Hepatocyte (in vitro differentiated cells): Measurements from ENCODE around the gene SP7. TPM values are rescaled to one million over a fixed set of nuclear protein-coding genes. Genes with fewer than 3 reads are reported as not detected.
"Not testable (repeated sequence)": the region's sequence is repeated elsewhere in the genome, so short reads cannot be mapped to it uniquely, and the experiment has no call there.

ENCODE experiments used
- DNase-seq: peaks from one replicate; pipeline ENCODE4 v3.0.0-alpha.2; 2016; ENCODE audit warnings: low spot score
- H2AFZ ChIP-seq: fragments of 200-600 bp; sonication (generic); 2 replicates; pipeline ENCODE4 v1.6.0; 2016; ENCODE audit warnings: antibody characterized with exemption, mild to moderate bottlenecking
- H3K27ac ChIP-seq: fragments of 200-600 bp; sonication (generic); 2 replicates; pipeline ENCODE4 v1.5.1; 2016; ENCODE audit warnings: mild to moderate bottlenecking
- H3K27me3 ChIP-seq: fragments of 200-600 bp; sonication (generic); 2 replicates; pipeline ENCODE4 v1.6.1; 2016
- H3K36me3 ChIP-seq: fragments of 200-600 bp; sonication (generic); replicated peaks from 2 replicates; pipeline ENCODE4 v1.5.1; 2016; ENCODE audit warnings: low read depth; ENCODE audit not compliant: insufficient read depth
- H3K4me1 ChIP-seq: fragments of 200-600 bp; sonication (generic); 2 replicates; pipeline ENCODE4 v1.5.1; 2016; ENCODE audit warnings: mild to moderate bottlenecking, moderate library complexity; ENCODE audit not compliant: insufficient read depth
- H3K4me2 ChIP-seq: fragments of 200-600 bp; sonication (generic); 2 replicates; pipeline ENCODE4 v1.6.0; 2016
- H3K4me3 ChIP-seq: fragments of 200-600 bp; sonication (generic); 2 replicates; pipeline ENCODE4 v1.5.1; 2016; ENCODE audit warnings: mild to moderate bottlenecking
- H3K79me2 ChIP-seq: fragments of 200-600 bp; sonication (generic); 2 replicates; pipeline ENCODE4 v1.6.0; 2017; ENCODE audit warnings: mild to moderate bottlenecking
- H3K9me2 ChIP-seq: fragments of 200-600 bp; sonication (generic); replicated peaks from 2 replicates; pipeline ENCODE4 v1.6.0; 2017; ENCODE audit warnings: mild to moderate bottlenecking; ENCODE audit not compliant: insufficient read depth
- H3K9me3 ChIP-seq: fragments of 200-600 bp; sonication (generic); 2 replicates; pipeline ENCODE4 v1.5.1; 2016; ENCODE audit warnings: low read depth, mild to moderate bottlenecking
- H4K20me1 ChIP-seq: fragments of 200-600 bp; sonication (generic); 2 replicates; pipeline ENCODE4 v1.6.0; 2016; ENCODE audit warnings: mild to moderate bottlenecking; ENCODE audit not compliant: insufficient read depth, poor library complexity, severe bottlenecking
- EZH2 ChIP-seq: fragments of 200-600 bp; sonication (generic); IDR thresholded peaks from 2 replicates; pipeline ENCODE4 v1.6.1; 2016; ENCODE audit warnings: antibody characterized with exemption, mild to moderate bottlenecking, borderline replicate concordance
- EZH2phosphoT487 ChIP-seq: fragments of 200-600 bp; sonication (generic); IDR thresholded peaks from one replicate; pipeline ENCODE4 v1.6.1; 2018; ENCODE audit warnings: antibody characterized with exemption, mild to moderate bottlenecking, low read depth, moderate library complexity; ENCODE audit not compliant: unreplicated experiment, severe bottlenecking
- WGBS: methylation state at CpG from one replicate; pipeline ENCODE4 v1.1.6; 2016; ENCODE audit warnings: low lambda C conversion rate; ENCODE audit errors: missing lambda C conversion rate; 5-methylcytosine and 5-hydroxymethylcytosine counted together
- polyA plus RNA-seq: library from polyadenylated mRNA; unstranded; fragments of >200 nt; fragmentation: Nextera tagmentation; extraction: Ambion mirVana; gene quantifications from 2 replicates; pipeline ENCODE4 v1.2.1, GENCODE V29; 2016
- total RNA-seq: library from RNA; depleted of rRNA; stranded (reverse); fragments of >200 nt; gene quantifications from 2 replicates; pipeline ENCODE4 v1.2.3, GENCODE V29; 2014
- TF ChIP-seq, protein P1 (sequence below): fragments of 200-600 bp; sonication (generic); IDR thresholded peaks from 2 replicates; pipeline ENCODE4 v1.5.1; 2016; ENCODE audit warnings: antibody characterized with exemption, mild to moderate bottlenecking; ENCODE audit not compliant: poor library complexity

Gene SP7
- total and polyA plus RNA-seq, 2 experiments from 2014 or later: 0.20 to 0.60 TPM

DNA sequence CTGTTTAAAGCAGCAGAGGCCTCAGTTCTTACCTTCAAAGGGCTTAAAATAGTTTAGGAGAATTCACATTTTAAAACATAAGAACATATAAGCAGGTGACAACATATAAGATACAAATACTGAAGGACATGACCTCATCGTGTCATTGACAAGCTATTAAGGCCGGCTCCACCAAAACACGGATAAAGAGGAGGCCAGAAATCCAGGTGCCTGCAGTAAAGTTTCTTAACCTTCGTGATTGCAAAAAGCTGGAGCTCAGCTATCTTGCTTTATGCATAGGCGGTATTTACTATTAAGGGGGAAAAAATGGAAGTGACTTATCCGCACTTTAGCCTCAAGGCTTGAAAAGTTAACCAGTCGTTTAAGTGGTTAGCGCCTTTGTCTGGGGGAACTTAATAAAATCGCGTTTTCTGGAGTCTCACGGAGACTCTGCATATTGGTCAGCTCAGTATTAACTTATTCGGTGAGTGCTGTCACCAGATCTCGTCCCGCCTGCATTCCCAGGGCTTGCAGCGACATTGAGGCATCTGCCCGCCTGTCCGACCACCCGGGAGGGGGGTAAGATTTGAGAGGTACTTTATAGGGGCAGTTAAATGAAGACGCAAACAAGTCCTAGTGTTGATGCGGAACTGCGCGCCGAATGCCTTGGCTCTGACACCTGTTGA, 42.7 kb upstream of the SP7 start:
- H3K79me2 ChIP-seq: peaks cover 29% of the 10 kb centered on the region
- peak overlapping the region; percentile 37 for H2AFZ ChIP-seq
- TF ChIP-seq, protein P1, sequence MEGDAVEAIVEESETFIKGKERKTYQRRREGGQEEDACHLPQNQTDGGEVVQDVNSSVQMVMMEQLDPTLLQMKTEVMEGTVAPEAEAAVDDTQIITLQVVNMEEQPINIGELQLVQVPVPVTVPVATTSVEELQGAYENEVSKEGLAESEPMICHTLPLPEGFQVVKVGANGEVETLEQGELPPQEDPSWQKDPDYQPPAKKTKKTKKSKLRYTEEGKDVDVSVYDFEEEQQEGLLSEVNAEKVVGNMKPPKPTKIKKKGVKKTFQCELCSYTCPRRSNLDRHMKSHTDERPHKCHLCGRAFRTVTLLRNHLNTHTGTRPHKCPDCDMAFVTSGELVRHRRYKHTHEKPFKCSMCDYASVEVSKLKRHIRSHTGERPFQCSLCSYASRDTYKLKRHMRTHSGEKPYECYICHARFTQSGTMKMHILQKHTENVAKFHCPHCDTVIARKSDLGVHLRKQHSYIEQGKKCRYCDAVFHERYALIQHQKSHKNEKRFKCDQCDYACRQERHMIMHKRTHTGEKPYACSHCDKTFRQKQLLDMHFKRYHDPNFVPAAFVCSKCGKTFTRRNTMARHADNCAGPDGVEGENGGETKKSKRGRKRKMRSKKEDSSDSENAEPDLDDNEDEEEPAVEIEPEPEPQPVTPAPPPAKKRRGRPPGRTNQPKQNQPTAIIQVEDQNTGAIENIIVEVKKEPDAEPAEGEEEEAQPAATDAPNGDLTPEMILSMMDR: no peak
- TF ChIP-seq EZH2phosphoT487 (no peak), EZH2 (no peak)
- WGBS: 22% methylated on average over 23 of the region's 23 CpGs
- no peaks in the 10 kb centered on the region for H3K9me2 ChIP-seq
- no peaks in the 10 kb centered on the region for H3K27me3 ChIP-seq
- peak overlapping the region; percentile 90 for H3K27ac ChIP-seq
- peak; percentile 44 for DNase-seq
- H3K4me2 ChIP-seq: peak overlapping the region; percentile 71
- peaks cover 15% of the 10 kb centered on the region for H4K20me1 ChIP-seq
- no peak overlapping the region for H3K4me3 ChIP-seq
- peaks cover 28% of the 10 kb centered on the region for H3K4me1 ChIP-seq
- H3K9me3 ChIP-seq: no peaks in the 10 kb centered on the region
- no peaks in the 10 kb centered on the region for H3K36me3 ChIP-seq

DNA sequence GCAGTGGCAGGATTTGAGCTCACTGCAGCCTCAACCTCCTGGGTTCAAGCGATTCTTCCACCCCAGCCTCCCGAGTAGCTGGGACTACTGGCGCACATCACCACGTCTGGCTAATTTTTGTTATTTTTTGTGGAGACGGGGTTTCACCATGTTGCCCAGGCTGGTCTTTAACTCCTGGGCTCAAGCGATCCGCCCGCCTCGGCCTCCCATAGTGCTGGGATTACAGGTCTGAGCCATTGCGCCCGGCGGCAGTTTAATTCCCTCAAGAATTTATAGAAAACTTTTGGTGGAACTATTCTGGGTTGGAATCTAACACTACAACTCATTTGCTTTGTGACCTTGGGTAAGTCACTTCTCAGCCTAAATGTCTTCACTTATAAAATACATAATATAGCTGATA, 42.1 kb upstream of the SP7 start:
- H3K27ac ChIP-seq: peak overlapping the region; percentile 90
- no peak overlapping the region for H3K4me3 ChIP-seq
- DNase-seq: no peak
- peaks cover 23% of the 10 kb centered on the region for H3K79me2 ChIP-seq
- peaks cover 22% of the 10 kb centered on the region for H3K4me1 ChIP-seq
- H3K9me3 ChIP-seq: no peaks in the 10 kb centered on the region
- TF ChIP-seq, protein P1: no peak
- no peak for TF ChIP-seq EZH2phosphoT487
- no peak for TF ChIP-seq EZH2
- H2AFZ ChIP-seq: peak overlapping the region; percentile 37
- 96% methylated on average over 12 of the region's 12 CpGs for WGBS
- H3K27me3 ChIP-seq: no peaks in the 10 kb centered on the region
- no peaks in the 10 kb centered on the region for H3K36me3 ChIP-seq
- peak overlapping the region; percentile 71 for H3K4me2 ChIP-seq
- no peaks in the 10 kb centered on the region for H3K9me2 ChIP-seq
- H4K20me1 ChIP-seq: peaks cover 9% of the 10 kb centered on the region

DNA sequence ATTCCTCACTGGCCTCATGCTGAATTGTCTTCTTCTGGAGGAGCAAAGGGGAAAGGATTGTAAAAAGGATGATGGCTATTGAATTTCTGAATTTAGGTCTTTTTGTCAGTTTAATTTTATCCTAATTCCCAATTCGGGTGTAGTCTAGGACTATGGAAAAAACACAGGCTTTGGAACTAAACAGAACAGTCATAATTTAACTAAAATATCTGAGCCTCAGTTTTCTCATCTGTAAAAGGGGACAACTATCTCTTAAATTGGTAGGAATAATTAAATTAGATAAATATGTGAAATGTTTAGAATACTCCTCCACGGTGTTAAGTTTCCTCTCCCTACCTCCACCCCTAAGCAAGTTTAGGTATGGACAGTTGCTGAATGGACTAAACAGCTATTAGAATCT, 40.6 kb upstream of the SP7 start:
- H3K36me3 ChIP-seq: no peaks in the 10 kb centered on the region
- H3K27ac ChIP-seq: no peak overlapping the region
- no peak overlapping the region for H3K4me2 ChIP-seq
- peaks cover 8% of the 10 kb centered on the region for H3K79me2 ChIP-seq
- TF ChIP-seq EZH2: no peak
- TF ChIP-seq EZH2phosphoT487: no peak
- TF ChIP-seq, protein P1: no peak
- H3K9me3 ChIP-seq: no peaks in the 10 kb centered on the region
- no peak overlapping the region for H2AFZ ChIP-seq
- 88% methylated on average over 2 of the region's 2 CpGs for WGBS
- peaks cover 15% of the 10 kb centered on the region for H3K4me1 ChIP-seq
- no peaks in the 10 kb centered on the region for H3K27me3 ChIP-seq
- DNase-seq: no peak
- no peaks in the 10 kb centered on the region for H3K9me2 ChIP-seq
- no peaks in the 10 kb centered on the region for H4K20me1 ChIP-seq
- no peak overlapping the region for H3K4me3 ChIP-seq

DNA sequence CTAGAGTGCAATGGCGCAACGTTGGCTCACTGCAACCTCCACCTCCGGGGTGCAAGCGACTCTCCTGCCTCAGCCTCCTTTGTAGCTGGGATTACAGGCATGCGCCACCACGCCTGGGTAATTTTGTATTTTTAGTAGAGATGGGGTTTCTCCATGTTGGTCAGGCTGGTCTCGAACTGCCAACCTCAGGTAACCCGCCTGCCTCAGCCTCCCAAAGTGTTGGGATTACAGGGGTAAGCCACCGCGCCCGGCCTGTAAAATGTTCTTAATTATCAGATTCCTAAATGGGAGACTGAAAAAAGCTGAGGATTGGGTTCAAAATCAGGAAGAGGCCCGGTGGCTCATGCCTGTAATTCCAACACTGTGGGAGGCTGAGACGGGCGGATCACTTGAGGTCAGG, 38.1 kb upstream of the SP7 start:
- not testable (repeated sequence) for H3K9me3 ChIP-seq, H3K9me2 ChIP-seq, DNase-seq, H3K4me3 ChIP-seq, H3K36me3 ChIP-seq, H4K20me1 ChIP-seq, H2AFZ ChIP-seq, H3K4me2 ChIP-seq, H3K79me2 ChIP-seq, H3K27me3 ChIP-seq
- peaks cover 15% of the 10 kb centered on the region for H3K4me1 ChIP-seq
- peak overlapping the region; percentile 97 for H3K27ac ChIP-seq
- WGBS: 90% methylated on average over 14 of the region's 14 CpGs

DNA sequence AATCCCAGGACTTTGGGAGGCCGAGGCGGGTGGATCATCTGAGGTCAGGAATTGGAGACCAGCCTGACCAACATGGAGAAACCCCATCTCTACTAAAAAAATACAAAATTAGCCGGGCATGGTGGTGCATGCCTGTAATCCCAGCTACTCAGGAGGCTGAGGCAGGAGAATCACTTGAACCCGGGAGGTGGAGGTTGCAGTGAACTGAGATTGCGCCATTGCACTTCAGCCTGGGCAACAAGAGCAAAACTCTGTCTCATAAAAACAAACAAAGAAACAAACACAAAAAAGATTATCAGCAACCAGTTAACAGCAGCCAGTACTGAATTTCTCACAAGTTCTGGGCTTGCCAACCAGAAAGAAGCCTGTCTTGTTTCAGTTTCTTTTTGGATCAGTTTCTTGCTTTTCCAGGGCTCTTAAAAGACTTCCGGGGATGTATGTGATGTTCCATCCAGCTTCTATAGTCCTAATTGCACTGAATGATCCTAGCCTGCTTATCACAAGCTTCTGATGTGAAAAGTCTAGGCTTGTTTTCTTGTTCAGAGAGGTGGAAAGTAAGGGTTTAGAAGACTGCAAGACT, 37.5 kb upstream of the SP7 start:
- not testable (repeated sequence) for H4K20me1 ChIP-seq, H3K79me2 ChIP-seq, H3K36me3 ChIP-seq, H3K4me3 ChIP-seq, H3K27me3 ChIP-seq, DNase-seq, H3K9me3 ChIP-seq, H3K4me2 ChIP-seq, H3K9me2 ChIP-seq
- peak overlapping the region; percentile 29 for H2AFZ ChIP-seq
- H3K4me1 ChIP-seq: peaks cover 15% of the 10 kb centered on the region
- H3K27ac ChIP-seq: peak overlapping the region; percentile 97
- 87% methylated on average over 6 of the region's 6 CpGs for WGBS
